Astrocyte of the hippocampus (primary cell): ENCODE results near the gene DNAJB6.

Source experiments
- DNase-seq: peaks from one replicate; pipeline ENCODE4 v3.0.0; 2011; ENCODE audit warnings: low read depth, low spot score

Gene DNAJB6

GRCh38 chr7:157366722-157367121 is 29.9 kb downstream of the DNAJB6 start:
- no peak for DNase-seq

DNA sequence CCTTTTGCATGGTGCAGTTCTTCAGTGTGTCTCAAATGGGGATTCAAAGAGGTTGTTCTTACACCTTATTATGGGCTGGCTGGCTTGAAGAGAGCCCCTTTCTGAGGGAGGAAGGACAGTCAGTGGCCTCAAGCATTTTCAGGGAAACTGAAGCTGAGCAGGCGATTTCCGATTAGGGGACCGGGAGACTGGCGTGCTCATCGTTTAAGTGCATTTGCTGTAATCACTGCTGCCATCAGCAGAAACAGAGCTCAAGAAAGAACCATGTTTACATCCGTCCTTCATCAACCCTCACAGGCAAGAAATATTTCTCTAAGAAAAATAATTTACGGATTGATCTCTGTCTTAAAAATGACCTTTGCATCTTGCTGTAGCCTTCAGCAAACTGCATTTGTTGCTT is 32.2 kb downstream of the DNAJB6 start:
- no peak for DNase-seq

GRCh38 chr7:157370742-157371141 is 33.9 kb downstream of the DNAJB6 start:
- DNase-seq = no peak

GRCh38 chr7:157371296-157371695 is 34.5 kb downstream of the DNAJB6 start:
- no peak for DNase-seq

DNA sequence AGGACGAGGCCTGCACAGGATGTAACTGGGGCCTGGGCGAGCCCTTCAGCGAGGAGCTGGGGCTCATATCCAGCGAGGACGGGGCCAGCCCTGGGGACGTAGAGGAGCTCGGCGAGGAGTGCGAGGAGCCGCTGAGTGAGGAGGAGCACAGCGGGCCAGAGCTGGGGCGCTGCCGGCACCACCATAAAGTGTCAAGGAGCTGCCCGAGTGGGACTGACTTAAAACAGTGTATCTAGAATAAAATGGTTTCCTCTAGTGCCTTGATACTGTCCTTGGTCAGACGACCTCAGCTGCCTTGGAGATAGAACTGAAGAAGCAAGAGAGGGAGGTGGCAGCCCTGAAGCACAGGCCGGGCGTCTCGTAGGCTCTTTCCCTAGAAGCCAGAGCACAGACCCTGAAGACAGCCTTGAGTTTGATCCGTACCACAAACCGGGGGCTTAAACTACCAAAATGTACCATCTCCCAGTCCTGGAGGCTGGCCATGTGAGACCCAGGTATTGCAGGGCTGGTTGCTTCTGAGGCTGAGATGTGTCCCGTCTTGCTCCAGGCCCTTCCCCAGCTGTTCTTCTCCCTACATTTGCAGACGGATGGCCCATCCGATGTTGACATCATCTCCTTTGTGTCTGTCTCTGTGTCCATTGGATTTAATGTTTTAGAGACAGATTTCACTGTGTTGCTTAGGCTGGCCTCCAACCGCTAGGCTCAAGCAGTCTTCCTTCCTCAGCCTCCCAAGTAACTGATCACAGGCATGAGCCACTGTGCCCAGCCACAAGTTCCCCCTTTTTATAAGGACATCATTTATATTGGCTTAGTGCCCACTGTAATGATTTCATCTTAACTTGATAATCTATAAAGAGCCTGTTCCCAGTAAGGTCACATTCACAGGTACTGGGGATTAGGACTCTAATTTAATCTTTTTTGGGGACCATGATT is 35.8 kb downstream of the DNAJB6 start:
- no peak for DNase-seq

DNA sequence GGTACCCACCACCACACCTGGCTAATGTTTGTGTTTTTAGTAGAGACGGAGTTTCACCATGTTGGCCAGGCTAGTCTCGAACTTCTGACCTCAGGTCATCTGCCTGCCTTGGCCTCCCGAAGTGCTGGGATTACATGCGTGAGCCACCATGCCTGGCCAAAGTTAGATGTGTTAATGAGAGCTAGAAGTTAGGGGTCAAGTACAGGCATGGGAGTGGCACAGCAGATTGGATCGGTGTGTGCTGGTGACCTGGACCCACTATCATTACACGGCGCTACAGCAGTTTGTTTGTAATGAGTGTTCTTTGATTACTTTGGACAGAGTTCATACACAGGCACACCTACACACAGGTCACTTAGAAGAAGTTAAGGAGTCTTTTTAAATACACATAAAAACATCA is 36.7 kb downstream of the DNAJB6 start:
- DNase-seq = no peak

- DNase-seq = no peak
Observed at GRCh38 chr7:157375410-157375809, 38.6 kb downstream of the DNAJB6 start.

DNA sequence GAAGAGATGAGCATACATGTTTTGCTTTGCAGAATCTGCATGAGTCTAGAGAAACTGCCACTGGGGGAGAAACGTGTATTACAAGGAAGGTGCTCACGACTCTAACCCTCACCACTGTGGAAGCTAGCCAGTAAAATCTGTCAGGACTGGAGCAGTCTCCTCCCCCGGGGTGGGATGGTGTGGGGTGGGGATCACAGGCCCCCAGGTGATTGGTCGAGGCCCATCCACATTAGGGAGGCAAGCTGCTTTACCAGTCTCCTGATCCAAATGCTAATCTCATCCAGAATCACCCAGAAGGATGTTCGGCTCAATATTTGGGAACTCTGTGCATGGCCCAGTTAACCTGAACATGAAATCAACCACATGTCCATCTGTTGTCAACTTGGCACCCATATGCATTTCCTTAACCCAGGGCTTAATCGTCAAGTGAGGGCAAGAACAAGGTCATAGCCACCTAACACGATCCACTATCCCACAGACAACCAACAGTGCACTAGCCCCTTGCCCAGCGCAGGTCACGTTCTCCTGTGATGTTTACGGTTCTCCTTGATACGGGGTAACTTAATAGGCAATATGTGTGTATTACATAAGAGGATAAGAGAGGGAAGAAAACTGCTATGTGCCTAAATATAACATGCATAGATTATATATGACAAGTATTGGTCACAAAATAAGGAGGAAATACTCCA is 40.8 kb downstream of the DNAJB6 start:
- DNase-seq = no peak

- no peak for DNase-seq
Observed at GRCh38 chr7:157378390-157378789, 41.6 kb downstream of the DNAJB6 start.

DNA sequence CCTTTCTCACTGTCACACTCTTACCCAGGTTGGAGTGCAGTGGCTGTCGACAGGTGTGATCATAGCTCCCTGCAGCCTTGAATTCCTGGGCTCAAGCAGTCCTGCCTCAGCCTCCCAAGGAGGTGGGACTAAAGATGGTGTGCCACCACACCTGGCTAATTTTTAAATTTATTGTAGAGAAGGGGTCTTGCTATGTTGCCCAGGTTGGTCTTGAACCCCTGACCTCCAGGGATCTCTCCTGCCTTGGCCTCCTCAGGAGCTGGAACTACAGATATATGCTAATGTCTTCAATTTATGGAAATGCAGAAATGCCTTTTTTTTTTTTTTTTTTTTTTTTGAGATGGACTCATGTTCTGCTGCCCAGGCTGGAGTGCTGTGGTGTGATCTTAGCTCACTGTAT is 42.7 kb downstream of the DNAJB6 start:
- no peak for DNase-seq

DNA sequence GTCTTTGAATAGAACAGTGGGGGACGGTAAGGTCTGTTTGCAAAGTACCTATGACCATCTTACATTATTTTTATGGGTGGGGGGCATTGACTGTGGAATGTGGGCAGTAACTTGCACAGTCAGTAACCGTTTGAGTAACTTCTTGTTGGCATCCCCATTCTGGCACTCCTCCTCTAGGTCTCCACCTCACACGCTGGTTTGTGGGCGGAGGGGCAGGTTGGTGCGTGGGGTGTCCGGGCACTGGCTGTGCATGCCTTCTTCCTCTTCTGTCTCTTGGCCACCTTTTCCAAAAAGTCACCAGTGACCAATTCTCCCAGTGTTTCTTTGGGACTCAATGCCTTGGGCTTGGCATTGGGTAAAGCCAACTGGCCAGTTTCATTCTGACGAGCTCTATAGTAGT is 43.6 kb downstream of the DNAJB6 start:
- no peak for DNase-seq

DNA sequence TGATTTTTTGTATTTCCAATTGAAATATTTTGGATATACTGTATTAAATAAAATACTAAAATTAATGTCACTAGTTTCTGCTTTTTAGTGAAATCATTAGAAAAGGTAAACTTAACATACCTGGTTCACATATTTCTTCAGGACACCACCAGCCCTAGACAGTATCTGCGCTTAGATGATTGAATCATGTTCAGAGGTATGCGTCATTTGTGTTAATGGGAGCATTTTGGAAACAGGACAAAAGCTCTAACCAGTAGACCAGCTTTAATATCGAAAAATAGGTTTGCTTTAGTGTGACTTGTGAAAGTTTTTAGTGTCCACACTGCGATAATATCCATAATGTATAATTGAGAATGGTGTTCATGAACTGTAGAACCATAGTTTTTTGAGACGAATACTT is 47.1 kb downstream of the DNAJB6 start:
- no peak for DNase-seq

GRCh38 chr7:157384301-157384700 is 47.5 kb downstream of the DNAJB6 start:
- peak; percentile 84 for DNase-seq

DNA sequence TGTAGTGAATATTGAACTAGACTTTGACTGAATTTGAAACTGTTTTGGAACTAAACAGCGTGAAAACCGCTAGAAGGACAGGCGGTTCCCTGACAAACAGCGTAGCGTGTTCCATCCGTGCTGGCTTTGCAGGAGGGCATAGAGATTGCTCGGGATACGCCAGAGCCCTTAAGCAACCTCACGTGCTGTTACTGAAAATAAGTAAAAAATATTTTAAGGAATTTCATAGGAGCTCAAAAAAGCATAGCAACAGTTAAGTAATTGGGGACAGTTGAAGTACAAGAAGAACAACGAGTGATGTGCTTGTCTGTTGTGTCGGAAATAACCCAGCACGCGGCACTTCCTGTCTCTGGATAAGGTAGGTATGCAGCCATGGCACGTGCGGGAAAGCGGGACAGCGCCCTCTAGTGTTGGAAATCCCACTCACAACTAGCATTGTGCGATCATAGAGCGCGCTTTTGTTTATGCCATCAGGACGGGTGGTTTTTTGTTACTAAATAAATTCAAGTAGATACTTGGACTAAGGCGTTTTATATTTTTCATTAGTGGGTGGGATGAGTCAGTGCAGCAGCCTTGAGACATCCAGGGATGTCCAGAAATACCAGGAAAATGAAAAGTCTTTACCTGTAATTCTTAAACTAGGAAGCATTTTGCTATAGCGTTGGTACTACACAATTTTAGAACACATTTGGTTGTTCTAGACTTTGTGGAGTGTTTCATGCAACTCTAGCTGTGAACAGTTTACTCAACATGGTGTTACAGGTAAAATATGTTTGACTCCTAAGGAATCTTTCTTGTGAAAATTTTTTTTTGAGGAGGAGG is 50.4 kb downstream of the DNAJB6 start:
- peak; percentile 80 for DNase-seq

GRCh38 chr7:157388301-157388700 is 51.5 kb downstream of the DNAJB6 start:
- no peak for DNase-seq

DNA sequence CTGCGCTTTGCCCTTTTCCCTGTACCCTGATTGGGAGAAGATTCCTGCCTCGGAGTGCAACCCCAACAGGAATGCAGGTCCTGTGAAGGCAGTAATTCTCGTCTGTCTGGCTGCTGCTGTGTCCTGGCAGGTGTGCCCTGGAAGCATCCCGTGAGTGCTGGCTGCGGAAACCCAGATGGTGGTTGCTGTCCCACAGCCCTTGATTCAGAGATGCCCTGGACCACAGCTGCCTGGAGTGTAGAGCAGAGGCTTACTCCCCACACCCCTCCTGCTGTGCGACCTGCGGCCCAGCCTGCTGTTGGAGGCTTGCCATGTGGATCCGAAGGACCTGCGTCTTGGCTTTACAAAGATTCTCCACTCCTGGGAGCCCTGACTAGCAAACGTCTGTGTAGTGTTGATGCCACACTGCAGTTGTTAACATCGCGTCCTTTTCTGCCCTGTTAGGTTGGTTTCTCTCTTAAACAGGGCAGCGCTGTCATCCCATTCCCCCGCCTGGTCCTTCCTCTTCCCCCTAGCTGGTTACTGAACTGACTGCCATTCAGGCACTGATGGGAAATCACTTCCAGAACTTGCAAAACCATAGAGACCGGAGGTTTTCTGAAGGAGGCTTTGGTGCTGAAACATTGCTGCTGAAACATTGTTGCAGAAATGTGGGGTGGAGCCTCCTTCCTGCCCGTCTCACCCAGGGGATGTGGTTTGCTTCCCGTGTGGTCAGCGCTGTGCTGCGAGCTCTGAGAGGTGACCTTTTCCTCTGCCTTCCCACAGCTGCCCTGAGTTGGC is 53.3 kb downstream of the DNAJB6 start:
- peak; percentile 59 for DNase-seq

GRCh38 chr7:157391036-157391710 is 54.4 kb downstream of the DNAJB6 start:
- no peak for DNase-seq

DNA sequence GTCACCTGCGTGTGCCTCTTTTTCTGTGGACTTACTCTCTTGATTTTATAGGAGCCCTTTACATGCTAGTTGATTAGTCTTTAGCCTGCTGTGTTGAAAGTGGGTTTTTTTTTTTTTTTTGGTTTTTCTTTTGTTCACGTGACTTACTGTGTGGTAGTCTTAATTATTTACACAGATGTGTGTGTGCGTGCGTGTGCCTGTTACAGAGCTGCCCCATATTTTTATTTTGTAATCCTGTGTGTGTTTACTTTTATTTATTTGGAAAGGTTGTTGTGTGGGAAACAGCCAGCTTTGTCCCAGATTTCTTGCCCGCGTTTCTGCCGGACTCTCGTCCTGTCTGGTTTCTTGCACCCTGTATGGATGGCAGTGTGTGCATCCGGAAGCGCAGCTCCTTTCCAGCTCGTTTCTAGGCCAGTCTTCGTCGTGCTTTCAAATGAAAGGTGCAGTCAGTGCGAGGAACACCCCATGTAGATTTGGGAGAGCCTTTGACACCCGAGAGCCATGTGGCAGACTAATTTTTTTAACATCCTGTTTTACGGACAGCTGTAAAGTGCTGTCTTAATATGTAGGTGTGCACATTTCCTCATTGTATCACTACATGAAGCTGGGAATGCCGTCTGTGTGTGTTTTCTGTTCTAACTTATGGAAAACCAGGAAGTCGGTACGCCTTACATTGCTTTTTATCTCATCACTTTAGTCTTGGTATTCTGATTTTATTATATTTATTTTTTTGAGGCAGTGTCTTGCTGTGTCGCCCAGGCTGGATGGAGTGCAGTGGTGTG is 55.6 kb downstream of the DNAJB6 start:
- DNase-seq = no peak

DNA sequence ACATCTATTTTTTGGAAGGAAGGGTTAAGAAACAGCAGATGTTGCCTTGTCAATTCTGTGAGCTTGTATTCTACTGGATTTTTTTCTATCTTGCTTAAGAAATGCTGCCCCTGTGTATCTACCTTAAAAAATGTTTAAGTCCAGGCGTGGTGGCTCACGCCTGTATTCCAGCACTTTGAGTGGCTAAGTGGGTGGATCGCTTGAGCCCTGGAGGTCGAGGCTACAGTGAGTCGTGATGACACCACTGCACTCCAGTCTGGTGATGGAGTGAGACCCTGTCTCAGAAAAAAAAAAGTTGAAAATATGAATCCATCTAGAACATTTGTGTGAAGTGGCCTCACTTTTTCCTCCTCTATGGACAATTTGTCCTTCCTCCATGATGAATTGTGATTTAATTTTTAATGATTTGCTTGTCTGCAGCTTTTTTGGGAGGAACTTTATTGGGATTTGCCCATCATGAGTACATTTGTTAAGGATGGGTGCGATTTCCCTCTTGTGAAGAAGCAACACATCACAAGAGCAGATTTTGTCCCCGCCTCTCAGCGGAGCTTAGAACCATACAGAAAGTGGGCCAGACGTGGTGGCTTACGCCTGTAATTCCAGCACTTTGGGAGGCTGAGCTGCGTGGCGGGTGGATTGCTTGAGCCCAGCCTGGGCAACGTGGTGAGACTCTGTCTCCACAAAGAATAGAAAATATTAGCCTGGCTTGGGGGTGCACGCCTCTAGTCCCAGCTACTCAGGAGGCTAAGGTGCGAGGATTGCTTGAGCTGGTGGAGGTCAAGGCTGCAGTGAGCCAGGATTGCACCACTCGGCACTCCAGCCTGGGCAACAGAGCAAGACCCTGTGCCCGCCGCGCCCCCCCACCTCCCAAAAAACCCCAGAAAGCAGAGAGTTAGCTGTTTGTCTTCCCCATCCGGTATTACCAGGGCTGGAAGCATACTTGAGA is 57.7 kb downstream of the DNAJB6 start:
- no peak for DNase-seq
